Panc1 (cell line): ENCODE results near the gene ART5. TPM values are rescaled to one million over a fixed set of nuclear protein-coding genes. Genes with fewer than 3 reads are reported as not detected.

ENCODE experiments used
- ATAC-seq: fragments of 200-7000 bp; cut with Tn5 transposase; 2 replicates; pipeline ENCODE4 v1.9.1; 2020; ENCODE audit warnings: mild to moderate bottlenecking, moderate library complexity
- BruUV-seq: library from RNA; stranded (reverse); fragments of 400-500 nt; replicated peaks from 2 replicates; lab custom pipeline; 2021; lab: Mats Ljungman, UMichigan
- CTCF ChIA-PET: fragments of 300-600 bp; sonication (Branson Sonifier 250); formaldehyde crosslinking; loops from one replicate; lab custom pipeline; 2022; ENCODE audit warnings: antibody characterized with exemption; lab: Charles Lee
- POLR2A ChIA-PET: fragments of 300-600 bp; sonication (Branson Sonifier 250); formaldehyde crosslinking; loops from one replicate; lab custom pipeline; 2022; ENCODE audit warnings: antibody characterized with exemption; lab: Charles Lee
- DNase-seq: peaks from one replicate; pipeline ENCODE4 v3.0.0-alpha.2; 2010; ENCODE audit warnings: low read depth, low spot score
- H3K27ac ChIP-seq: 2 replicates; pipeline ENCODE4 v1.5.1; 2011; ENCODE audit warnings: mild to moderate bottlenecking, low read length, inconsistent platforms
- H3K27me3 ChIP-seq: fragments of 200-500 bp; sonication (Bioruptor generic); 2 replicates; pipeline ENCODE4 v1.6.0; 2014; ENCODE audit warnings: low read length, inconsistent platforms; ENCODE audit not compliant: control insufficient read depth, insufficient read depth
- H3K36me3 ChIP-seq: fragments of 200-500 bp; sonication (Bioruptor generic); 2 replicates; pipeline ENCODE4 v1.5.1; 2014; ENCODE audit warnings: inconsistent platforms, mild to moderate bottlenecking, low read length, moderate library complexity; ENCODE audit not compliant: control insufficient read depth, insufficient read depth
- H3K4me1 ChIP-seq: 2 replicates; pipeline ENCODE4 v1.5.1; 2011; ENCODE audit warnings: inconsistent platforms, mild to moderate bottlenecking, low read length, moderate library complexity; ENCODE audit not compliant: control insufficient read depth, insufficient read depth
- H3K4me3 ChIP-seq, 2 experiments: 2 replicates each; pipeline ENCODE4 v1.5.1; 2011 to 2012; ENCODE audit warnings: low read depth in 2 of 2, low read length in 2 of 2, mild to moderate bottlenecking in 2 of 2, inconsistent platforms in 1 of 2, moderate library complexity in 1 of 2
- H3K9me3 ChIP-seq: fragments of 200-500 bp; sonication (Bioruptor generic); 2 replicates; pipeline ENCODE4 v1.5.1; 2014; ENCODE audit warnings: low read depth, mild to moderate bottlenecking, inconsistent platforms, low read length, moderate library complexity; ENCODE audit not compliant: control insufficient read depth, insufficient read depth
- CTCF ChIP-seq: fragments of 450-650 bp; IDR thresholded peaks from 2 replicates; pipeline ENCODE4 v1.5.1; 2017; ENCODE audit warnings: mild to moderate bottlenecking
- POLR2AphosphoS5 ChIP-seq: IDR thresholded peaks from 2 replicates; pipeline ENCODE4 v1.6.1; 2012; ENCODE audit warnings: mild to moderate bottlenecking, low read depth, low read length, moderate library complexity
- REST ChIP-seq, 2 experiments: IDR thresholded peaks; 2 replicates each; pipeline ENCODE4 v1.6.1; 2011 to 2012; ENCODE audit warnings: low read depth in 2 of 2, control low read depth in 1 of 2, low read length in 1 of 2, mild to moderate bottlenecking in 1 of 2, moderate library complexity in 1 of 2; ENCODE audit not compliant: insufficient read depth in 1 of 2
- SIN3A ChIP-seq: IDR thresholded peaks from 2 replicates; pipeline ENCODE4 v1.6.1; 2012; ENCODE audit warnings: low read depth, mild to moderate bottlenecking, low read length, moderate library complexity, borderline replicate concordance; ENCODE audit not compliant: insufficient read depth
- TCF7L2 ChIP-seq: IDR thresholded peaks from 2 replicates; pipeline ENCODE4 v1.6.1; 2011; ENCODE audit warnings: mild to moderate bottlenecking, low read depth, low read length, inconsistent platforms
- in situ Hi-C: cut with HindIII; loops from 2 replicates; pipeline ENCODE4 v1.10.0; 2016; ENCODE audit warnings: low sequenced_read_pairs, low pct_unique_long_range_greater_than_20kb
- intact Hi-C: fragments of 100-400 bp; cut with micrococcal nuclease; formaldehyde crosslinking; loops from one replicate; pipeline ENCODE4 v1.10.0; 2022; ENCODE audit not compliant: unreplicated experiment
- total RNA-seq: library from RNA; stranded (reverse); gene quantifications from one replicate; pipeline ENCODE4 v1.2.1, GENCODE V29; 2021; ENCODE audit not compliant: unreplicated experiment

ART5 gene
- total RNA-seq, 1 experiment from 2014 or later = 12.8 TPM

- ATAC-seq (peak; percentile 83), DNase-seq (peak; percentile 72)
- TF ChIP-seq REST (IDR thresholded peaks at IDR 0.05; ENCODE audit: insufficient read depth in 1 of 2, low read depth in 2 of 2, low read length in 1 of 2) = no peak
- TF ChIP-seq CTCF = peak; percentile 100
- TF ChIP-seq POLR2AphosphoS5 = no peak
- TF ChIP-seq TCF7L2 = no peak
- H3K4me1 ChIP-seq = no peaks in the 10 kb centered on the region
- H3K27me3 ChIP-seq = 0 out of 2 replicates have a peak, but pooled peaks cover 2% of the 10 kb centered on the region
- no TSS peak for BruUV-seq
- intact Hi-C loops = loop anchor here (2.0 kb wide), 1 partner anchor 155 kb away; no protein-coding TSS in a partner anchor
- H3K9me3 ChIP-seq = peaks cover 5% of the 10 kb centered on the region; the same call in 1 of the 2 replicates
- H3K27ac ChIP-seq = no peak overlapping the region
- H3K36me3 ChIP-seq = no peaks in the 10 kb centered on the region
- in situ Hi-C loops = no loop called here
- ChIA-PET POLR2A (no interaction called here), CTCF (interaction anchor here (0.6 to 1.0 kb wide), 2 partner anchors 174 to 242 kb away, joined by 3 read pairs; no protein-coding TSS in a partner anchor)
- H3K4me3 ChIP-seq = no peak overlapping the region
These were observed 32.2 kb downstream of the ART5 start for GRCh38 chr11:3609416-3610265.

DNA sequence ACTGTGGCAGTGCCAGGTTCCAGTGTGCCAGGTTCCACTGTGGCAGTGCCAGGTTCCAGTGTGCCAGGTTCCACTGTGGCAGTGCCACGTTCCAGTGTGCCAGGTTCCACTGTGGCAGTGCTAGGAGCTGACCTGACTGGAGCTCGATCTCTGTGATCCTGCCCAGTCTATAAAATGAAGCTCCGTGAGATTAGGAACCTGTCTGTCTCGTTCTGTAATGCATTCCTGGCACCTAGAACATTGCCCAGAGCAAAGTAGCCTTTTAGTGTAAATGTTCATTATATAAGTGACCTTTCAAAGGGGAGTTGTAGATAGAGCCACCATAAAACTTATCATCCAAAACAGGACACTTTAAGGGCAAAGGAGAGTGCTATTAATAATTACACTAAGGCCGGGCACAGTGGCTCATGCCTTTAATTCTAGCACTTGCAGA, 36.0 kb downstream of the ART5 start:
- Histone ChIP-seq H3K4me1 (no peaks in the 10 kb centered on the region), H3K27me3 (no peaks in the 10 kb centered on the region), H3K27ac (no peak overlapping the region), H3K4me3 (no peak overlapping the region), H3K36me3 (no peaks in the 10 kb centered on the region), H3K9me3 (no peaks in the 10 kb centered on the region)
- ChIA-PET POLR2A (interaction anchor here (0.6 kb wide), 1 partner anchor 172 kb away, joined by 3 read pairs; no protein-coding TSS in a partner anchor), CTCF (no interaction called here)
- no TSS peak for BruUV-seq
- no peak for DNase-seq
- TF ChIP-seq SIN3A = no peak
- no peak for TF ChIP-seq POLR2AphosphoS5
- TF ChIP-seq REST (IDR thresholded peaks at IDR 0.05; ENCODE audit: insufficient read depth in 1 of 2, low read depth in 2 of 2, low read length in 1 of 2) = no peak
- TF ChIP-seq TCF7L2 = no peak
- no peak for TF ChIP-seq CTCF
- intact Hi-C loops (no loop called here), in situ Hi-C loops (no loop called here)
- no peak for ATAC-seq
